CD4-positive, alpha-beta T cell treated with Interleukin-15 for 4 hours (primary cell): Measurements from ENCODE around the gene TRIM32.
"Not testable (repeated sequence)": the region's sequence is repeated elsewhere in the genome, so short reads cannot be mapped to it uniquely, and the experiment has no call there.

Source experiments
- DNase-seq: peaks from one replicate; pipeline ENCODE4 v3.0.0-alpha.2; 2020; ENCODE audit warnings: low spot score

The TRIM32 gene

GRCh38 chr9:116674210-116674980 is 12.7 kb upstream of the TRIM32 start:
- DNase-seq: no peak

DNA sequence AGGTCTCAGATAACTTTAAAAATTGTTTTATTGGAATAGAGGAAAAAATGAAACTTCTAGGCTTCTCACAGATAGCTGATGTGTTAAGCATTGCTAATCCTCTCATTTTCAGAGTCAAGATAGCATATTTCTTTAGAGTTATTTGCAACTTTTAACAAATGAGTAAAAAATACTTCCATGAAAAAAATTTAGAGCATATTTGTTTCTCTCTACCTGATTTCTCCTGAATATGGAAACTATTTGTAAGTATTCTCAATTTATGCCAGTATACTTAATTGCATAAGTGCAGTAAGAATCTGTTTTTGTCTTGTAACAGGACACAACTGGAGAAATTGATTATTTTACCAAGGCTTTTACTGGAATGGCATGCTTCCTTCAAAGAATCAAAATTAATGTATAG is 3.6 kb upstream of the TRIM32 start:
- no peak for DNase-seq

- no peak for DNase-seq
Measured at GRCh38 chr9:116685166-116685565, 1.9 kb upstream of the TRIM32 start.

- no peak for DNase-seq
Measured at GRCh38 chr9:116686135-116686534, 970 bp upstream of the TRIM32 start.

GRCh38 chr9:116686693-116687073 is 422 bp upstream of the TRIM32 start:
- no peak for DNase-seq

- DNase-seq: no peak
Measured at GRCh38 chr9:116687754-116688135, 640 bp downstream of the TRIM32 start.

DNA sequence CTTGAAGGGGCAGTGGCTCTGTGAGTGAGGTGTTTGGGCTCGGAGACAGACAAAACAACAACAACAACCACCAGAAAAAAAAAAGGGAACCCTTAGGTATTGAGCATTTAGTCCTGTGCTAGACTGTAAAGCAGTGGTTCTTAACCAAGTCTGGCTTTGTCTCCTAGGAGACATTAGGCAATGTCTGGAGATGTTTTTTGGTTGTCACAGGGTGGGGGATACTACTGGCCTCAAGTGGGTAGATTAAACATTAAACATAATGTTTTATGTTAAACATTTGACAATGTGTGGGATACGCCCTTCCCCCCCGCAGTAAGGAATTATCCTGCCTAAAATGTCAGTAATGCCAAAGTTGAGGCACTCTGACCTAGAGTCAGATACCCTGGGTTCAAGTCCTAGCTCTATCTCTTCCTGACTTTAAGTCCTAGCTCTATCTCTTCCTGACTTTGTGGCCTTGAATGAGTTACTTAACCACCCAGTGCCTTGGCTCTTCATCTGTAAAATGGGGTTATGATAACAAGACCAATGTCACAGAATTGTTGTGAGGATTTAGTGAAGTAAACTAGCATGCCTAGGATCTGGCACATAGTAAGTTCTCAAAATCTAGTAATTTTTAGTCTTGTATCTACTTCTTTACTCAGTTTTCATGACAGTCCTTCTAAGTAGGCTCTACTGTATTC is 1.8 kb downstream of the TRIM32 start:
- no peak for DNase-seq

DNA sequence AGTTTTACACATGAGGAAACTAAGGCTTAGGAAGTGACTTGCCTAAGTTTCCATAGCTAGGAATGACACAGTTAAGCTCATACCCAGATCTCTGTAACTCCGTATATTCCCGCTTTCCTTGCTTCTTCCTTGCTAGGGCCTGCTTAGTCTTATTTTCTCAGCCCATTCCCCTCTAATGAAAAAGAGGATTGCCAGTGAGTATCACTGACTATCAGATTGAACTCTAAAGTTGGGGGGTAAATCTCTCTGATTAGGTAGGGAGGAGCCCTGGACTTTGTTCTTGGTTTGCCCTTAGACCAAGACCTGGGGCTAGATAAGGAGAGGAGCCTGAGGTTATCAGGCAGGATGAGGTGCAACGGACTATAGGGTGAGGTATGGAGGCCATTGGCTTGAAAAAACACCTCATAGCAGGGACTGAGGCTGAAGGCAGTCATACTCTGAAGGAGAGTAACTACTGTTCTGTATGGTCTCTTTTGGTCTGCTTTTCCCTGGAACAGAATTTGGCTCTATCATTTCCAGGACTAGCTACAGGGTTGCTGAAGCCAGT is 2.5 kb downstream of the TRIM32 start:
- DNase-seq: no peak

DNA sequence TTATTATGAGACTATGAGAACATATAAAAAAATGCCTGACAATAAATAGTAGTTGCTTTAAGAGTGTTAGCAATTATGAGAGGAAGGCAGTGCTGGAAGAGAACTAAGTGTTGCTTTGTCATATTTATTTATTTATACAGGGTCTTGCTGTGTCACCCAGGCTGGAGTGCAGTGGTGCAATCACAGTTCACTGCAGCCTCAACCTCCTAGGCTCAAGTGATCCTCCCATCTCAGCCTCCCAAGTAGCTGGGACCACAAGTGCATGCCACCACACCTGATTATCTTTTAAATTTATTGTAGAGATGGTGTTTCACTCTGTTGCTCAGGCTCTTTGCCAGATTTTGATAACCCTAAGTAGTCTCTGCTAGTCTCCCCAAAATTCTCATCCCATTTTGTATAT is 3.7 kb downstream of the TRIM32 start:
- DNase-seq: not testable (repeated sequence)

GRCh38 chr9:116691607-116692006 is 4.5 kb downstream of the TRIM32 start:
- no peak for DNase-seq

DNA sequence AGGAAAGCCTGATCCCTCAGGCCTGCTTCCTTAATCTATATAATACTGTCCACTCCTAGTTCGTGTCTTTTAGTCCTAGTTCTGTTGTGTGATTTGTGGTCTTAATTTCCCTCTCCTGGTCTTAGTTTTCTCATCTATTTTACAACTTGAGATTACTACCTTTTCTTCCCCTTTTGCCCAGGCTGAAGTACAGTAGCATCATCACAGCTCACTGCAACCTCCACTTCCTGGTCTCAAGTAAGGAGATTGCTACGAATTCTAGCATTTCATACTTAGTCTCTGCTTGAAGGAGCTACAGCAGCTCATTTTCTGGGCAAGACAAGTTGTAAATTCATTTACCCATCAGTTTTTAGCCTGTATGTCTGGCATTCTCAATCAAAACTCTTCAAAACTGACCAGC is 5.5 kb downstream of the TRIM32 start:
- DNase-seq: no peak

GRCh38 chr9:116693233-116693731 is 6.2 kb downstream of the TRIM32 start:
- no peak for DNase-seq

DNA sequence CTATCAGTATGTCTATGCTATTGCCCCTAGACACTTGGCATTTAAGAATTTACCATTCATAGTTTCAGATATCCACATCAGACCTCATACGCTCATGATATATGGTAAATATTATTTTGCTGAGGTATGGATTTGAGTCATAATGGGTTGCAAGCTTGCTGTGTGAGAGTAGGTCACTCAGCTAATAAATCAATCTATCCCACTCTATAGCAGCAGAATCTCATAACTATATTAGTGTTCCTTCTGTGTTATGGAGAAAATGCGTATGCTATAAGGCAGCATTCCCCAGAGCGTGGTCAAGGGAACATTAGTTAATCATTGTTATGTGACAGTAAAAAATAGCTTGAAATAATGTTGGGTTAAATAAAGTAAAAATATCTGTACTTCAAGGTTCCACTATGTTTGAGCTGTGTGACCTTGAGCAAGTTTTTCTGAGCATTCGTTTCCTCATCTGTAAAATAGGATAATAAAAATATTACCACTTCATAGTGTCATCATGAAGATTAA is 7.7 kb downstream of the TRIM32 start:
- no peak for DNase-seq

- no peak for DNase-seq
Measured at GRCh38 chr9:116695438-116695837, 8.3 kb downstream of the TRIM32 start.

DNA sequence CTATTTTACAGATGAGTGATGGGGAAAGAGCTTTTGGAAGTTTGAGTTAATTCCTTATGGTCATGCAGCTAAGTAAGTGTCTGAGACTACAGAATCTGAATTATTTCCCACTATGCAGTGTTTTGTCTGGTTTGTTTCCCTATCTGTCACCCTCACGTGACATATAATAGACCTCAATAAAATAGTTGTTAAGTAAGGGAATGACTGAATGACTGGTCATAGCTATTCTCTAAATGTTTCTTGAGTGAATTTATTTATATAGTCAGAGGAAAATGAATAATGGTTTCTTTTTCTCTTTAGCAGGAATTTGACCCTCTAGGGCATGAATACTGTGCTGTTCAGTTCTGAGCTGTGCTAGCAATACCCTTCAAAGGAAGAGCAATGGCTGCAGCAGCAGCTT is 10.3 kb downstream of the TRIM32 start:
- DNase-seq: no peak

DNA sequence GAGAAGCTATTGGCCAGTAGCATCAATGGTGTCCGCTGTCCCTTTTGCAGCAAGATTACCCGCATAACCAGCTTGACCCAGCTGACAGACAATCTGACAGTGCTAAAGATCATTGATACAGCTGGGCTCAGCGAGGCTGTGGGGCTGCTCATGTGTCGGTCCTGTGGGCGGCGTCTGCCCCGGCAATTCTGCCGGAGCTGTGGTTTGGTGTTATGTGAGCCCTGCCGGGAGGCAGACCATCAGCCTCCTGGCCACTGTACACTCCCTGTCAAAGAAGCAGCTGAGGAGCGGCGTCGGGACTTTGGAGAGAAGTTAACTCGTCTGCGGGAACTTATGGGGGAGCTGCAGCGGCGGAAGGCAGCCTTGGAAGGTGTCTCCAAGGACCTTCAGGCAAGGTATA is 10.8 kb downstream of the TRIM32 start:
- DNase-seq: no peak

- DNase-seq: no peak
Measured at GRCh38 chr9:116700279-116700678, 13.2 kb downstream of the TRIM32 start.

DNA sequence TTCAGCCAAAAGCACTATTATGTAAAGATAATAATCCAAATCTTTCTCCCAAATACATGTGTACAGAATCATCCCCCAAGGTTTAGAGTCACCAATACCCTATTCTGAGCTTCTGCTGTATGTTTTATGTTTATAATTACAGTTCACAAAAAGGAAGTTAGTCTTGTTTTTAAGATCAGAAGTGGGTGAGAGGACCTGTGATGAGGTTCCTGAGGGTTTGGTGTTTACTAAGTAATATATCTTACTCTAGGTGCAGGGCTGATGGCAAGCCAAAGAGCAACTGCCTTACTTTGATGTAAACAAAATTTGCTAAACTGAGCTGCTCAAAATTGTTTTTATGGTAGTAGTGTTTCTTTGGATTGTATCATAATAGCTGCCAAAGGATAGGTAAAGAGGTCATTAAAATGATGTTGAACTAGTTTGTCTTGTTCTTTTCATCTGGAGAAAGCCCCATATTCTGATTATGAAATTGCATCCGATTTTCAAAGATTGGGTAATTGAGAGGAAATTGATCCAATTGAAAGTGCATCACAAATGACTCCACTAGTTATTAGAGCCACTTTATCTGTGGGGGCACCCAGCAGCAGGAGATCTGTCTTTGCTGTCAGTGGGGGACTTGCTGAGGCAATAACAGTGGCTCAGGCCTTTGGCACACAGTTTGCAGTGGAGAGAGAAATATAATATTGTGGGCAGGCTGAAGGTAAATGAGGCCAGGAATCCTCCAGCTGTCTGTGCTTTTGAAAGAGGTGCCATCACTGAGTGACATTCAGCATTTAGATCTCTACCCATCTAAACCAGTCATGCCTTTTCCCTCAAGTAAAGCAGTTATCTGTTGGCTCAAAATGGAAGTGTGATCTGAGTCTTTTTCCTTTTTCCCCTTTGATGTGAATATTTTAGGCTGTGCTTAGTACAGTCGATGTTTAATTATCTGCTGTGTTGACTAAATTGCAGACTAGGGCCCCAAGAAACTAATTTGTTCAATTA is 14.1 kb downstream of the TRIM32 start:
- DNase-seq: no peak

DNA sequence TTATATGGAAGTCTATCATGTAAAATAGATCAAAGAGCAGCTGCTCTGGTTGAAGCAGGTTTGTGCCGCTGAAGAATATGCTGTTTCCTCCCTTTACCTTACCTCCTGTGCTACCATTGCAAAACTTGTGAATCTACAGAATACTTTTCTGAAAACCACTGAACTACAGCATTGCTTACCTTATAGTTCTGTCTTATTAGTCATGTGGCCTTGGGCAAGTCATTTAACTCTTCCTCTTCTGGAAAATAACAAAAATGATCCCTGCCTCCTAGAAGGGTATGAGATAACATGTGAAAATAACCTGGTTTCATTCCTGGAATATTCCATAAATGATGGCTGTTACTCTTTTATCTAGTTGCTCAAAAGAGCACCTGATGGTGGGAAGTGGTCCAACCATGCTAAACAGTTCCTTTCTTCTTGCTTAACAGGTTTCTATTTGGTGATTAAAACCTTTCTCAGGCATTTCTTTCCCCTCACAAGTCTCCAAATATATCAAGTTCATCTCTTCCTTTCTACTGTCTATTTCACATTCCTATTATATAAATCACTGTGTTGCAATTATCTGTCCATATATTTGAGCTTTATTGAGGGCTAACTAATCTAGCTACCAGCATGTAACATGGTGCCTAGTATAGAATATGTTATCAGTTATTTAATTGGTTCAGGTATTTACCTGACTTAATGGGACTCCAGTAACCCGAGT is 15.0 kb downstream of the TRIM32 start:
- DNase-seq: no peak

DNA sequence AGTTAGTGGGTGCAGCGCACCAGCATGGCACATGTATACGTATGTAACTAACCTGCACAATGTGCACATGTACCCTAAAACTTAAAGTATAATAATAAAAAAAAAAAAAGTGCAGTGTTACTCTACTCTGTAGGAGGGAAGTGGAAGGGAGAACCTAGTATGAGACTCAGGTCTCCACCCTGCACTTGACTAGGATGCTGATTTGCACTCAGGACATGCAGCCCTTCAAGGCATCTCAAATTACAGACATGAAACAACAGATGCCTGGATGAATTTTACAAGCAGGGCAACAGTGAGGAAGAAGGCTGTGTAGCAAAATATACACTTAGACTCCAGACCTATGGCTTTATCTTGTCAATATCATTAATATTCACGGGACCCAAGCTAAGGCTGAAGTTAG is 16.5 kb downstream of the TRIM32 start:
- no peak for DNase-seq

DNA sequence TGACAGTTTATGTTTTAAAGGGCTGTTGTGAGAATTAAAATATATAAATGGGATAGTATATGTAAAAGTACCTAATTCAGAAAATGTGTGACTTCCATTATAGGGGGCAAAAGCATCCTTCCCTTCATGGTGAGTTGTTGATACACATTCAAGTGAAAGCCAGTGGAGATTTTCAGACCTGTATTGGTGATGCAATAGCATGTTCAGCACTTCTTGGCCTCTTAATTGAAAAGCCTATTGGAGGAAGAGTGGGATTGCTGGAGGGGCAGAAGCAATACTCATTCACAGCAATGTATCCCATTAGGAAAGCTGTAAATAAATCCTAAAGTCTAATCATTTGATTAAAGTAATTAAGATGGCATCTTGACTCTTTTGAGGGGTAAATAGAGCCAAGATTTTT is 17.4 kb downstream of the TRIM32 start:
- no peak for DNase-seq
